ENCODE results near the gene PURA. TPM values are rescaled to one million over a fixed set of nuclear protein-coding genes. Genes with fewer than 3 reads are reported as not detected.

The PURA gene
- total and polyA plus RNA-seq, 2 donors (not counting 3 experiments of a cell fraction or from before 2014, with no cell fraction given): 1.3 to 8.2 TPM

DNA sequence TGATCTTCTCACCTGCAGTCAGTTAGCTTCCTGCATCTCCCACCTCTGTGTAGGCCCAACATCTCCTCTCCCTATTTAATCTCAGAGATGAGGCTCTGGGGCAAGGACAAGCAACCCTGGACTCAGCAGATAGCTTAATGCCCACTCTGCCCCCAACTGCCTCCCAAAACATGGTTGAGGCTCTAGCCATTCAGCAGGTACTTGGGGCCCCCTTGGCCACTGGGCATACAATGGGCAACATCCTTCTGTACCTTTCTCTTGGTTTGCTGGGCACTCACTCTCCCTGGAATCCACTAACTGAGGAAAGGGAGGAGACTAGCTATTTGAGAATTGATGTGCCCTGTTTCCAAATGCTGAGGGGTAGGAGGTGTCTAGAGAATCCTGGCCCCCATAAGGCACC lies 21.2 kb downstream of the PURA start:
- TF ChIP-seq MYC (IDR thresholded peaks at IDR 0.05; ENCODE audit: low read depth, low read length) (no peak), POLR2A (IDR thresholded peaks at IDR 0.05; ENCODE audit: low read depth, low read length) (no peak), GATA2 (IDR thresholded peaks at IDR 0.05; ENCODE audit: insufficient read depth, insufficient read length, low read depth, low read length) (no peak), EZH2 (IDR thresholded peaks at IDR 0.05; ENCODE audit: borderline replicate concordance, low read depth, low read length, severe bottlenecking) (no peak), JUN (IDR thresholded peaks at IDR 0.05; ENCODE audit: borderline replicate concordance, insufficient read depth, insufficient read length, low read depth) (no peak), FOS (IDR thresholded peaks at IDR 0.05; ENCODE audit: borderline replicate concordance, insufficient read depth, low read length) (no peak), POLR2AphosphoS5 (IDR thresholded peaks at IDR 0.05; ENCODE audit: insufficient read depth, low read depth, low read length) (no peak)
- TF ChIP-seq, protein P1, sequence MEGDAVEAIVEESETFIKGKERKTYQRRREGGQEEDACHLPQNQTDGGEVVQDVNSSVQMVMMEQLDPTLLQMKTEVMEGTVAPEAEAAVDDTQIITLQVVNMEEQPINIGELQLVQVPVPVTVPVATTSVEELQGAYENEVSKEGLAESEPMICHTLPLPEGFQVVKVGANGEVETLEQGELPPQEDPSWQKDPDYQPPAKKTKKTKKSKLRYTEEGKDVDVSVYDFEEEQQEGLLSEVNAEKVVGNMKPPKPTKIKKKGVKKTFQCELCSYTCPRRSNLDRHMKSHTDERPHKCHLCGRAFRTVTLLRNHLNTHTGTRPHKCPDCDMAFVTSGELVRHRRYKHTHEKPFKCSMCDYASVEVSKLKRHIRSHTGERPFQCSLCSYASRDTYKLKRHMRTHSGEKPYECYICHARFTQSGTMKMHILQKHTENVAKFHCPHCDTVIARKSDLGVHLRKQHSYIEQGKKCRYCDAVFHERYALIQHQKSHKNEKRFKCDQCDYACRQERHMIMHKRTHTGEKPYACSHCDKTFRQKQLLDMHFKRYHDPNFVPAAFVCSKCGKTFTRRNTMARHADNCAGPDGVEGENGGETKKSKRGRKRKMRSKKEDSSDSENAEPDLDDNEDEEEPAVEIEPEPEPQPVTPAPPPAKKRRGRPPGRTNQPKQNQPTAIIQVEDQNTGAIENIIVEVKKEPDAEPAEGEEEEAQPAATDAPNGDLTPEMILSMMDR (IDR thresholded peaks at IDR 0.05; ENCODE audit: extremely low read depth in 1 of 2, insufficient read depth in 1 of 2, low read depth in 1 of 2, low read length in 2 of 2): no peak
- TF ChIP-seq, protein P2, sequence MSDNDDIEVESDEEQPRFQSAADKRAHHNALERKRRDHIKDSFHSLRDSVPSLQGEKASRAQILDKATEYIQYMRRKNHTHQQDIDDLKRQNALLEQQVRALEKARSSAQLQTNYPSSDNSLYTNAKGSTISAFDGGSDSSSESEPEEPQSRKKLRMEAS (IDR thresholded peaks at IDR 0.05; ENCODE audit: insufficient read depth, insufficient read length): no peak
- Histone ChIP-seq H3K4me3 (replicated peaks in 1 of 3; ENCODE audit: insufficient read depth in 1 of 3, low read depth in 1 of 3, low read length in 3 of 3) (no peak overlapping the region), H2AFZ (ENCODE audit: low read depth, low read length) (no peak overlapping the region), H3K27me3 (ENCODE audit: control insufficient read depth in 2 of 2, insufficient read depth in 2 of 2, low read length in 2 of 2) (no peaks in the 10 kb centered on the region), H3K36me3 (ENCODE audit: control insufficient read depth in 2 of 2, extremely low read depth in 1 of 2, insufficient read depth in 2 of 2, low read length in 2 of 2) (no peaks in the 10 kb centered on the region), H3K79me2 (ENCODE audit: control insufficient read depth, insufficient read depth, low read length) (no peaks in the 10 kb centered on the region), H3K9me1 (replicated peaks; ENCODE audit: control insufficient read depth, extremely low read depth, insufficient read depth, low read length) (no peaks in the 10 kb centered on the region), H3K9me3 (replicated peaks; ENCODE audit: control insufficient read depth, insufficient read depth, low read length) (no peaks in the 10 kb centered on the region), H4K20me1 (replicated peaks; ENCODE audit: control insufficient read depth, extremely low read depth, insufficient read depth, low read length) (no peaks in the 10 kb centered on the region), H3K9ac (replicated peaks; ENCODE audit: extremely low read depth, insufficient read depth, low read length) (no peak overlapping the region), H3K27ac (ENCODE audit: insufficient read depth, low read depth, low read length) (no peak overlapping the region), H3K4me1 (ENCODE audit: control insufficient read depth, extremely low read depth, insufficient read depth, low read length) (peaks cover 14% of the 10 kb centered on the region), H3K4me2 (ENCODE audit: insufficient read depth, low read length) (no peak overlapping the region)
- FAIRE-seq (no peak), DNase-seq (ENCODE audit: low read depth, low spot score) (no peak)
- dilution Hi-C loops (cut with MboI; ENCODE audit: extremely low pct_ligation_motif_present, low sequenced_read_pairs): no loop called here
- intact Hi-C loops (cut with micrococcal nuclease): no loop called here
- BruUV-seq (replicated peaks): no TSS peak
- CTCF ChIA-PET: interaction anchor here (0.9 to 4.3 kb wide), 3 partner anchors 9 to 59 kb away, joined by 3 to 22 read pairs (median 6); no protein-coding TSS in a partner anchor
- POLR2A ChIA-PET: no interaction called here
